ENCODE data around the gene FOSL2.
A peak's percentile ranks its signal among the peaks of the same experiment; 100 is the strongest.
"Not testable (repeated sequence)": the region's sequence is repeated elsewhere in the genome, so short reads cannot be mapped to it uniquely, and the experiment has no call there.

FOSL2 gene

GRCh38 chr2:28357055-28357454, 35.6 kb upstream of the FOSL2 start:
- no peak for DNase-seq (ENCODE audit: low read depth)

- no peak for DNase-seq (ENCODE audit: low read depth)
These were observed 34.5 kb upstream of the FOSL2 start for GRCh38 chr2:28357948-28358667.

- DNase-seq (ENCODE audit: low read depth) = no peak
These were observed 33.9 kb upstream of the FOSL2 start for GRCh38 chr2:28358668-28359201.

- peak; percentile 68 for DNase-seq (ENCODE audit: low read depth)
These were observed 33.2 kb upstream of the FOSL2 start for GRCh38 chr2:28359222-28360057.

GRCh38 chr2:28360058-28360717, 32.5 kb upstream of the FOSL2 start:
- no peak for DNase-seq (ENCODE audit: low read depth)

GRCh38 chr2:28360718-28361293, 31.9 kb upstream of the FOSL2 start:
- DNase-seq (ENCODE audit: low read depth) = no peak

- DNase-seq (ENCODE audit: low read depth) = no peak
These were observed 30.5 kb upstream of the FOSL2 start for GRCh38 chr2:28361991-28362710.

GRCh38 chr2:28362991-28363521, 29.6 kb upstream of the FOSL2 start:
- no peak for DNase-seq (ENCODE audit: low read depth)

GRCh38 chr2:28363686-28364280, 28.9 kb upstream of the FOSL2 start:
- DNase-seq (ENCODE audit: low read depth) = no peak

- no peak for DNase-seq (ENCODE audit: low read depth)
These were observed 28.0 kb upstream of the FOSL2 start for GRCh38 chr2:28364610-28365009.

GRCh38 chr2:28365158-28365557, 27.5 kb upstream of the FOSL2 start:
- no peak for DNase-seq (ENCODE audit: low read depth)

GRCh38 chr2:28366149-28366495, 26.5 kb upstream of the FOSL2 start:
- no peak for DNase-seq (ENCODE audit: low read depth)

GRCh38 chr2:28366496-28367282, 26.0 kb upstream of the FOSL2 start:
- no peak for DNase-seq (ENCODE audit: low read depth)

GRCh38 chr2:28367667-28368356, 24.8 kb upstream of the FOSL2 start:
- no peak for DNase-seq (ENCODE audit: low read depth)

GRCh38 chr2:28368357-28368798, 24.3 kb upstream of the FOSL2 start:
- no peak for DNase-seq (ENCODE audit: low read depth)

GRCh38 chr2:28369358-28369757, 23.3 kb upstream of the FOSL2 start:
- no peak for DNase-seq (ENCODE audit: low read depth)

GRCh38 chr2:28370354-28370753, 22.3 kb upstream of the FOSL2 start:
- no peak for DNase-seq (ENCODE audit: low read depth)

GRCh38 chr2:28371728-28372127, 20.9 kb upstream of the FOSL2 start:
- not testable (repeated sequence) for DNase-seq (ENCODE audit: low read depth)

- no peak for DNase-seq (ENCODE audit: low read depth)
These were observed 18.8 kb upstream of the FOSL2 start for GRCh38 chr2:28373854-28374253.
